ENCODE data around the gene PRDM15.

DNA sequence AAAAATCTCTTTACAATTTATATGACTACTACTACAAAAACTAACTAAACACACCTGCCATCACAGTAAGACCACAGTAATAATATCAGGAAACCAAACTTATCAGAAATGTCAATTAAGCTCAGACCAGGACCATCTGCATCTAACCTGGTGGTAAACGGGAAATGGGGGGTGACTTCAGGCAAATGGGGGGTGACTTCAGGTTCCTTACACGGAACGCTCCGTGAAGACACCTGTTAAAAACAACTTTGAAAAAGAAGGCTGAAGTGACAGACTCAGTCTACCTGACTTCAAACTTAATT, 15.8 kb downstream of the PRDM15 start:
- TF ChIP-seq, protein P1, sequence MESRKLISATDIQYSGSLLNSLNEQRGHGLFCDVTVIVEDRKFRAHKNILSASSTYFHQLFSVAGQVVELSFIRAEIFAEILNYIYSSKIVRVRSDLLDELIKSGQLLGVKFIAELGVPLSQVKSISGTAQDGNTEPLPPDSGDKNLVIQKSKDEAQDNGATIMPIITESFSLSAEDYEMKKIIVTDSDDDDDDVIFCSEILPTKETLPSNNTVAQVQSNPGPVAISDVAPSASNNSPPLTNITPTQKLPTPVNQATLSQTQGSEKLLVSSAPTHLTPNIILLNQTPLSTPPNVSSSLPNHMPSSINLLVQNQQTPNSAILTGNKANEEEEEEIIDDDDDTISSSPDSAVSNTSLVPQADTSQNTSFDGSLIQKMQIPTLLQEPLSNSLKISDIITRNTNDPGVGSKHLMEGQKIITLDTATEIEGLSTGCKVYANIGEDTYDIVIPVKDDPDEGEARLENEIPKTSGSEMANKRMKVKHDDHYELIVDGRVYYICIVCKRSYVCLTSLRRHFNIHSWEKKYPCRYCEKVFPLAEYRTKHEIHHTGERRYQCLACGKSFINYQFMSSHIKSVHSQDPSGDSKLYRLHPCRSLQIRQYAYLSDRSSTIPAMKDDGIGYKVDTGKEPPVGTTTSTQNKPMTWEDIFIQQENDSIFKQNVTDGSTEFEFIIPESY (IDR thresholded peaks at IDR 0.05): no peak
- TF ChIP-seq ATF3 (IDR thresholded peaks at IDR 0.05): no peak
- TF ChIP-seq HNF4A (conservative IDR thresholded peaks at IDR 0.05): no peak
- TF ChIP-seq, protein P2, sequence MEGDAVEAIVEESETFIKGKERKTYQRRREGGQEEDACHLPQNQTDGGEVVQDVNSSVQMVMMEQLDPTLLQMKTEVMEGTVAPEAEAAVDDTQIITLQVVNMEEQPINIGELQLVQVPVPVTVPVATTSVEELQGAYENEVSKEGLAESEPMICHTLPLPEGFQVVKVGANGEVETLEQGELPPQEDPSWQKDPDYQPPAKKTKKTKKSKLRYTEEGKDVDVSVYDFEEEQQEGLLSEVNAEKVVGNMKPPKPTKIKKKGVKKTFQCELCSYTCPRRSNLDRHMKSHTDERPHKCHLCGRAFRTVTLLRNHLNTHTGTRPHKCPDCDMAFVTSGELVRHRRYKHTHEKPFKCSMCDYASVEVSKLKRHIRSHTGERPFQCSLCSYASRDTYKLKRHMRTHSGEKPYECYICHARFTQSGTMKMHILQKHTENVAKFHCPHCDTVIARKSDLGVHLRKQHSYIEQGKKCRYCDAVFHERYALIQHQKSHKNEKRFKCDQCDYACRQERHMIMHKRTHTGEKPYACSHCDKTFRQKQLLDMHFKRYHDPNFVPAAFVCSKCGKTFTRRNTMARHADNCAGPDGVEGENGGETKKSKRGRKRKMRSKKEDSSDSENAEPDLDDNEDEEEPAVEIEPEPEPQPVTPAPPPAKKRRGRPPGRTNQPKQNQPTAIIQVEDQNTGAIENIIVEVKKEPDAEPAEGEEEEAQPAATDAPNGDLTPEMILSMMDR (IDR thresholded peaks at IDR 0.05; ENCODE audit: low read depth, low read length, missing input control): no peak
- TF ChIP-seq EGR1 (IDR thresholded peaks at IDR 0.05; ENCODE audit: low read depth in 2 of 2): no peak
- TF ChIP-seq YY1 (IDR thresholded peaks at IDR 0.05): no peak
- TF ChIP-seq GABPA (IDR thresholded peaks at IDR 0.05 in 1 of 2, conservative IDR thresholded peaks at IDR 0.05 in 1 of 2): no peak

Data from liver (tissue), 3 donors.